GM12865 (cell line): ENCODE data around the gene HTR4.

Source experiments
- DNase-seq: peaks from one replicate; pipeline ENCODE4 v3.0.0; 2010; ENCODE audit warnings: low read depth
- H3K4me3 ChIP-seq: 2 replicates; pipeline ENCODE4 v1.5.1; 2011; ENCODE audit warnings: mild to moderate bottlenecking, low read depth, low read length, control low read depth
- CTCF ChIP-seq: IDR thresholded peaks from 2 replicates; pipeline ENCODE4 v1.5.1; 2011; ENCODE audit warnings: low read length, control low read depth, low read depth, inconsistent platforms; ENCODE audit not compliant: insufficient read depth; ENCODE audit errors: missing control alignments

HTR4 gene

DNA sequence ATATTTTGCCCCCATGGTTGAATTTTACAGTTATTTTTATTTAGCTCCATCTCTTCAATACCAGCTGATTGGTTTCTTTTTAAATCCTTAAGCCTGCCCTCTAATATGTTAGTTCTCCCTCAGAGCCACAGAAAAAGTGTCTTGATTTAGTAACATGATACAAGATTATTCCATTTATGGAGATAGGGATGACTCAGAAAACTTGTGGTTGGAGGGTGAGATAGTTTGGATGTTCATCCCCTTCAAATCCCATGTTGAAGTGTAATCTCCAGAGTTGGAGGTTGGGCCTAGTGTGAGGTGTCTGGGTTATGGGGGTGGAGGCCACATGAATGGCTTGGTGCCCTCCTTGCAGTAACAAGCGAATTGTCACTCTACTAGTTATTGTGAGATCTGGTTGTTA, 154.9 kb downstream of the HTR4 start:
- no peak overlapping the region for H3K4me3 ChIP-seq
- no peak for TF ChIP-seq CTCF
- no peak for DNase-seq

- no peak for DNase-seq
- H3K4me3 ChIP-seq: no peak overlapping the region
- TF ChIP-seq CTCF: no peak
Measured at GRCh38 chr5:148497757-148498156, 156.6 kb downstream of the HTR4 start.

DNA sequence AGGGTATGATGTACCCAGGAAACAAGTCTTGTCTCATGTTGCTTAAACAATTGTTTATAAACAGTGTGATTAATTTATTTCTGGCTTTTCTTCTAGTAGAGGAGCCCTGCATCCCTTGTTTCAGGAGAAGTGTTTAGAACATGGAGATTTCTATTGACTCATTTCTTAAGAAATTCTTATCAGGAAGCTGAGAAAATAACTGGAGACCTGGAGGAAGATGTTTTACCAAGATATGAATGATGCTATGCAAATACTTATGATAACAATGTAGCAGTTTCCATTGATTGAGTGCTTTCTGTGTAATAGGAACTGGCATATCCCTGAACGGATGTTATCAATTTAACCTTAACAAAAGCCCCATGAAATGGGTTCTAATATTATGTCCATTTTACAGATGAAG, 162.0 kb downstream of the HTR4 start:
- no peak for TF ChIP-seq CTCF
- no peak for DNase-seq

GRCh38 chr5:148491793-148492184, 162.5 kb downstream of the HTR4 start:
- no peak for TF ChIP-seq CTCF
- no peak for DNase-seq

More for the DNA sequence above, 162.0 kb downstream of the HTR4 start:
- no peak overlapping the region for H3K4me3 ChIP-seq

DNA sequence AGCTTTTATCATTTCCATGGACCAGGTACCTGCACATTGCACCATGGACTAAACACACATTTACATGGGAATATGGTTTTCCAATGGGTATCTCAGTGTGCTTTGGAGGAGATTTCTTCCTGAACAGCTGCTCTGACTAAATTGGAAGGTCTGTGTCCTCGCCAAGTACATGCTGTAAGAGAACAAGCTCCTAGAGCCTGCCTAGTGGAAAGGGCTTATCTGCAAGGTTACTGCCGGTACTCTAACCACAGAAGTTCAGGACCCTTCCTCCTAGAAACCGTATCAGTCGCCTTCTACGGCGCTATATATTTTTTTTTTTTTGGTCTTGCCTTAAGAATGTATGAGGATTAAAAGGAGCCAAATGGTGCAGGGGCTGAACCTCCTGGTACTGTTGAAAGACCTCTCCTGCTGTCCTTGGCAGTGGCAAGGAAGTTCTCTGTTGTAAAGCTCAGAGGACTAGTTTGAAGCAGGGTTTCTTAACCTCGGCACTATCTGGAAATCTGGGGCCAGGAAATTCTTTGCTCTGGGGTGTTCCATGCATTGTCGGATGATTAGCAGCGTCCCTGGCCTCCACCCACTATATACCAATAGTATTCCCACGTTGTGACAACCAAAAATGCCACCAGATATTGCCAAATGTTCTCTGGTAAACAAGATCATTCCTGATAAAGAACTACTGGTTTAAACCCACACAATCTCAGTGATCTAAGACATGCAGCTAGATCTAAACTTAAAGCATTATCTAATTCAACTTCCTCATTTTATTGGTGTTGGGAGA, 163.1 kb downstream of the HTR4 start:
- no peak overlapping the region for H3K4me3 ChIP-seq
- no peak for DNase-seq
- no peak for TF ChIP-seq CTCF

More at GRCh38 chr5:148491793-148492184, 162.5 kb downstream of the HTR4 start:
- no peak overlapping the region for H3K4me3 ChIP-seq

DNA sequence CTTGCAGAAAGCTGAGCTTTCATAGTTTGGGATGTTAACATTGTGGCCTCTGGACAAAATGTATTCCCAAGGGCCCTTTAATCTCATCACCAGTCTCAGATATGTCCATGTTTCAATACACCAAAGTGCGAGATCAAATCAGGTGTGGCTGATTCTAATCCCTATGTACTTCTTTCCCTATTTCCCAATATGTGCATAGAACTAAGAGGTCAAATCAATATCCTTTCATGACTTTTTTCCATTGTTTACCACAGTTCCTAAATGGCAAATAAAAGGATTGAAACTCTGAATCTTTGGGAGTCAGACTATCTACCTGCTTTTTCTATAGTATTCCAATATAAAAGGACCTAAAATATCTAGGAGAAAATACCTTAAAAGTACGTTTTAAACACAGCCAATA, 165.6 kb downstream of the HTR4 start:
- no peak for DNase-seq
- no peak for TF ChIP-seq CTCF
- H3K4me3 ChIP-seq: no peak overlapping the region

DNA sequence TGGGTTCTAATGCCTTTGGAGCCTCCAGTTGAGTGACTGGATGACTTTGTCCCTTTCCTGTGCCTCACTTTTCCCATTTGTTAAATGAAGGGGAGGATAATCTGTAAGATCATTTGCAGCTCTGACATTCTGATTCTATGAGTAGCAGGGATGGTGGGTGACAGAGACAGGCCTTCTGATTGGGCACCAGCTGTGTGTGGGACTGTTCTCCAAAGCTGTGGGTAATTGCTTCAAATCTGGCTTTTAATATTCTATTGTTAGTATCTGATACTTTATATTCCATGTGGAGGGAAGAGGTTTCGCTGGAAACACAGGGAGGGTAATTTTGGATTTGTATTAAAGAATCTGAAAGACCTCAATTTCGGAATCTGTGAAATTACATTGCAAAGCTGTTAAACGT, 167.9 kb downstream of the HTR4 start:
- no peak for DNase-seq
- H3K4me3 ChIP-seq: no peak overlapping the region
- TF ChIP-seq CTCF: no peak
